RPMI8226 (cell line): ENCODE results near the gene DDAH2.
A peak's percentile ranks its signal among the peaks of the same experiment; 100 is the strongest.
"Not testable (repeated sequence)": the region's sequence is repeated elsewhere in the genome, so short reads cannot be mapped to it uniquely, and the experiment has no call there.

ENCODE experiments used
- DNase-seq: peaks from one replicate; pipeline ENCODE4 v3.0.0-alpha.2; 2015

The DDAH2 gene

GRCh38 chr6:31711233-31711632 is 17.9 kb downstream of the DDAH2 start:
- no peak for DNase-seq

GRCh38 chr6:31710523-31711219 is 18.4 kb downstream of the DDAH2 start:
- DNase-seq: peak; percentile 76

- DNase-seq: not testable (repeated sequence)
Measured at GRCh38 chr6:31709157-31709556, 19.9 kb downstream of the DDAH2 start.

- DNase-seq: no peak
Measured at GRCh38 chr6:31708224-31708623, 20.9 kb downstream of the DDAH2 start.

GRCh38 chr6:31707701-31708100 is 21.4 kb downstream of the DDAH2 start:
- no peak for DNase-seq

- no peak for DNase-seq
Measured at GRCh38 chr6:31706599-31706998, 22.5 kb downstream of the DDAH2 start, which contains the start of gene LY6G6F. Gene LY6G6F, plus strand, starts transcription at chr6:31706866. Its CDS starts 41 bp downstream, at chr6:31706907.

- DNase-seq: no peak
Measured at GRCh38 chr6:31705931-31706330, 23.2 kb downstream of the DDAH2 start.

- DNase-seq: peak; percentile 98
Measured at GRCh38 chr6:31702819-31703716, 26.0 kb downstream of the DDAH2 start, which contains the start of gene ABHD16A. Gene ABHD16A, minus strand, starts transcription at chr6:31703324. Its CDS starts 43 bp downstream, at chr6:31703281.

- DNase-seq: no peak
Measured at GRCh38 chr6:31702405-31702818, 26.7 kb downstream of the DDAH2 start.

GRCh38 chr6:31701666-31702404 is 27.3 kb downstream of the DDAH2 start:
- DNase-seq: peak; percentile 54

GRCh38 chr6:31700740-31701401 is 28.2 kb downstream of the DDAH2 start:
- no peak for DNase-seq

- DNase-seq: no peak
Measured at GRCh38 chr6:31697555-31697954, 31.5 kb downstream of the DDAH2 start.

- no peak for DNase-seq
Measured at GRCh38 chr6:31693535-31693934, 35.6 kb downstream of the DDAH2 start.

- DNase-seq: no peak
Measured at GRCh38 chr6:31692886-31693285, 36.2 kb downstream of the DDAH2 start.

GRCh38 chr6:31692353-31692752 is 36.7 kb downstream of the DDAH2 start:
- DNase-seq: no peak

GRCh38 chr6:31691564-31692108 is 37.5 kb downstream of the DDAH2 start:
- no peak for DNase-seq

- DNase-seq: no peak
Measured at GRCh38 chr6:31691078-31691463, 38.0 kb downstream of the DDAH2 start.

- DNase-seq: no peak
Measured at GRCh38 chr6:31690231-31691077, 38.6 kb downstream of the DDAH2 start.

GRCh38 chr6:31689249-31690110 is 39.6 kb downstream of the DDAH2 start:
- DNase-seq: no peak
